Sigmoid colon (tissue), 7 donors: ENCODE results near the gene PBLD. TPM values are rescaled to one million over a fixed set of nuclear protein-coding genes. Genes with fewer than 3 reads are reported as not detected.

Experiments used
- DNase-seq: peaks from one replicate; pipeline ENCODE4 v3.0.0-alpha.2; 2019
- H3K27ac ChIP-seq, 4 donors: fragments of 200-600 bp; sonication (generic); one replicate each; pipeline ENCODE4 v1.5.1; 2016 to 2019; ENCODE audit warnings: mild to moderate bottlenecking in 1 of 4
- H3K27me3 ChIP-seq, 3 donors: fragments of 200-600 bp; sonication (generic); one replicate each; pipeline ENCODE4 v1.5.1; 2019; ENCODE audit warnings: mild to moderate bottlenecking in 1 of 3
- H3K36me3 ChIP-seq, 4 donors: fragments of 200-600 bp; sonication (generic); one replicate each; pipeline ENCODE4 v1.5.1; 2016 to 2019
- H3K4me1 ChIP-seq, 4 donors: fragments of 200-600 bp; sonication (generic); one replicate each; pipeline ENCODE4 v1.5.1; 2017 to 2019
- H3K4me3 ChIP-seq, 4 donors: fragments of 200-600 bp; sonication (generic); one replicate each; pipeline ENCODE4 v1.5.1; 2017 to 2019; ENCODE audit warnings: mild to moderate bottlenecking in 2 of 4, moderate library complexity in 1 of 4
- H3K9me3 ChIP-seq, 4 donors: fragments of 200-600 bp in 3 of 4; sonication (generic) in 3 of 4; one replicate each; pipeline versions ENCODE4 v1.5.1 to v1.6.1; 2013 to 2019
- EP300 ChIP-seq, 4 donors: sonication (generic); formaldehyde crosslinking; IDR thresholded peaks; one replicate each; pipeline ENCODE4 v1.6.1; 2017; ENCODE audit warnings: antibody characterized with exemption in 4 of 4
- POLR2A ChIP-seq, 2 donors: fragments of 450-650 bp; IDR thresholded peaks; one replicate each; pipeline ENCODE4 v1.6.1; 2016; ENCODE audit warnings: antibody characterized with exemption in 2 of 2, mild to moderate bottlenecking in 2 of 2, moderate library complexity in 2 of 2
- POLR2AphosphoS5 ChIP-seq, 4 donors: sonication (generic); formaldehyde crosslinking; IDR thresholded peaks; one replicate each; pipeline ENCODE4 v1.6.1; 2017; ENCODE audit warnings: antibody characterized with exemption in 4 of 4
- WGBS, 2 donors: extraction: QIAGEN DNeasy Blood & Tissue Kit; methylation state at CpG; one replicate each; pipeline ENCODE4 v1.1.7; 2013; 5-methylcytosine and 5-hydroxymethylcytosine counted together
- intact Hi-C: fragments of 100-400 bp; cut with DNase I; formaldehyde crosslinking; loops from one replicate; pipeline ENCODE4 v1.15.1; 2023
- polyA plus RNA-seq, 3 donors: library from polyadenylated mRNA; stranded (reverse); fragments of 200-250 nt; gene quantifications; one replicate each; pipeline ENCODE4 v1.2.3, GENCODE V29; 2013
- total RNA-seq, 4 donors: library from RNA; depleted of rRNA; stranded (reverse); fragments of >200 nt; gene quantifications; one replicate each; pipeline ENCODE4 v1.1.0, GENCODE V29; 2016
- TF ChIP-seq, protein P1 (sequence below), 4 experiments: fragments of 450-650 bp in 3 of 4; fragments of 200-600 bp in 1 of 4; IDR thresholded peaks; one replicate each; pipeline ENCODE4 v1.5.1; 2016 to 2019; ENCODE audit warnings: antibody characterized with exemption in 4 of 4, mild to moderate bottlenecking in 3 of 4, moderate library complexity in 2 of 4
- donor health status: healthy with polysubstance abuse.
- donor health status: Bipolar disorder and iron deficiency.
- donor health status: healthy.

Gene PBLD
- total and polyA plus RNA-seq, 7 donors: 4.6 to 83.7 (median 10.7) TPM

DNA sequence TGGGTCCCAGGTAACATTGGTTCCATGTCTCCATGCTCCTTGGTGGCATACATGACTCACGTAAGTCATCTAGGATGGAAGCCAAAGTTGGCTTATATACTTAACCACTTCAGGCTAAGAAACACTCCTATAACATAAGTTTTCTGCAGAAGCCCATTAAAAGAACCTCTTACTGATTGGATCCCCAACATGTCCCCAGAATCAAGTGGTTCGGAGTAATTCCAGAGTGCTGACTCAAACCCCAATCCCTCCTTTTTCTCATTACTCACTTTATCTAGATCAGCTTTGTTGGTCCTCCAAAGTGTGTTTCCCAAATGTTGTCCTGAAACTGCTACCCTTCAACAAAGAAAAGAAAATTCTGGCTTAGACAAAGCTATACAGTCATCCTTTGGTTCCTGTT, 90.7 kb downstream of the PBLD start:
- DNase-seq: no peak
- H3K4me1 ChIP-seq: no peaks in the 10 kb centered on the region
- 69 to 94% methylated on average over 2 of the region's 2 CpGs for WGBS, 2 donors
- no peaks in the 10 kb centered on the region for H3K9me3 ChIP-seq
- no peaks in the 10 kb centered on the region for H3K27me3 ChIP-seq
- intact Hi-C loops: no loop called here
- H3K36me3 ChIP-seq: no peaks in the 10 kb centered on the region
- no peak overlapping the region for H3K4me3 ChIP-seq
- no peak overlapping the region for H3K27ac ChIP-seq
- TF ChIP-seq POLR2AphosphoS5 (IDR thresholded peaks at IDR 0.05) (no peak), POLR2A (IDR thresholded peaks at IDR 0.05) (no peak), EP300 (IDR thresholded peaks at IDR 0.05) (no peak)
- TF ChIP-seq, protein P1, sequence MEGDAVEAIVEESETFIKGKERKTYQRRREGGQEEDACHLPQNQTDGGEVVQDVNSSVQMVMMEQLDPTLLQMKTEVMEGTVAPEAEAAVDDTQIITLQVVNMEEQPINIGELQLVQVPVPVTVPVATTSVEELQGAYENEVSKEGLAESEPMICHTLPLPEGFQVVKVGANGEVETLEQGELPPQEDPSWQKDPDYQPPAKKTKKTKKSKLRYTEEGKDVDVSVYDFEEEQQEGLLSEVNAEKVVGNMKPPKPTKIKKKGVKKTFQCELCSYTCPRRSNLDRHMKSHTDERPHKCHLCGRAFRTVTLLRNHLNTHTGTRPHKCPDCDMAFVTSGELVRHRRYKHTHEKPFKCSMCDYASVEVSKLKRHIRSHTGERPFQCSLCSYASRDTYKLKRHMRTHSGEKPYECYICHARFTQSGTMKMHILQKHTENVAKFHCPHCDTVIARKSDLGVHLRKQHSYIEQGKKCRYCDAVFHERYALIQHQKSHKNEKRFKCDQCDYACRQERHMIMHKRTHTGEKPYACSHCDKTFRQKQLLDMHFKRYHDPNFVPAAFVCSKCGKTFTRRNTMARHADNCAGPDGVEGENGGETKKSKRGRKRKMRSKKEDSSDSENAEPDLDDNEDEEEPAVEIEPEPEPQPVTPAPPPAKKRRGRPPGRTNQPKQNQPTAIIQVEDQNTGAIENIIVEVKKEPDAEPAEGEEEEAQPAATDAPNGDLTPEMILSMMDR (IDR thresholded peaks at IDR 0.05): no peak

DNA sequence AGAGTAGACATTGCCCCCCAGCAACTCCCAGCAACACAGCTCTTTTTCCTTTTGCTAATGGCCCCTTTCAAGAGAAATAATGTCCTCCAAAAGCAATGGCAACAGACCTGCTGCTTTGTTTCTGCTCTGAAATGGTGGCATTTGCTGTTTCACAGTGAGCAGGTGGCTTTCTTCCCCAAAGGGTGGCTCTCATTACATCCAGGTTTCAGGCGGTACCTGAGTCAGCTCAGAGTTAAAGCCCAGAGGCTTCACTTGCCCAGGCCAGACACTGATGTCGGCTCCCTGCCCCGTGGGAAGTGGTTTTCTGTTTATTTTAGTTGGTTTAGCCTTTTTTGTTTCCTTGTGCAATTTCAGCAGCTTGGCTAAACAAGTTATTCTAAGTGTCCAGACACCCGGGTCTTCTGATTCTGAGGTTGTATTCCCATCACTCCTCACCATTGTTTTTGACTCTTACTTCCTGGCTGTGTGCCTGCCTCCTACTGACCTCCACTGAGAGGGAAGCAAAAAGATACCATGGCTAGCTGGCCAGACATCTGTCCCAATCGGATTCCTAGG, 93.1 kb downstream of the PBLD start:
- no peaks in the 10 kb centered on the region for H3K9me3 ChIP-seq
- intact Hi-C loops: no loop called here
- TF ChIP-seq POLR2AphosphoS5 (IDR thresholded peaks at IDR 0.05): no peak
- no peak for TF ChIP-seq POLR2A (IDR thresholded peaks at IDR 0.05)
- no peak for TF ChIP-seq EP300 (IDR thresholded peaks at IDR 0.05)
- TF ChIP-seq, protein P1 (IDR thresholded peaks at IDR 0.05): no peak
- H3K27me3 ChIP-seq: no peaks in the 10 kb centered on the region
- no peak for DNase-seq
- H3K4me1 ChIP-seq: no peaks in the 10 kb centered on the region
- no peak overlapping the region for H3K4me3 ChIP-seq
- H3K36me3 ChIP-seq: no peaks in the 10 kb centered on the region
- WGBS, 2 donors: 76 to 83% methylated on average over 5 of the region's 5 CpGs
- no peak overlapping the region for H3K27ac ChIP-seq

DNA sequence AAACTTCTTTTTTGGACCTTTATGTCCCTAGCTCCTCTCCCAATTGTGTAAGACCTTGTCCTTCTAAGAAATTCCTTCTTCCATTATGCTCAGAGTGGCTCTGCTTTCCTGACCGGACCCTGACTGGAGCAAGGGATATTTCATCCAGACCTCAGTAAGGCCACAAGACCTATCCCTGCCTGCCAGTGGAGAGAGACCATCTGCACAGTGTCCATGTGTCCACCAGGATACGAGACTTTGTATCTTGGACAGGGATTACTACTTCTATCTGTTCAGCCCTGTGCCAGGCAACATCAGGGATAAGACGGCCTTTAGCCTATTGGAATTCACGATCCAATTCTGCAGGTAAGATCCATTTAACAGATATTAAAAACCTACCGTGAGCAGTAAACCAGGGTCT, 93.7 kb downstream of the PBLD start:
- no peaks in the 10 kb centered on the region for H3K36me3 ChIP-seq
- H3K27ac ChIP-seq: no peak overlapping the region
- no peaks in the 10 kb centered on the region for H3K4me1 ChIP-seq
- H3K27me3 ChIP-seq: no peaks in the 10 kb centered on the region
- no peak overlapping the region for H3K4me3 ChIP-seq
- WGBS, 2 donors: 92 to 94% methylated on average over 5 of the region's 5 CpGs
- H3K9me3 ChIP-seq: no peaks in the 10 kb centered on the region
- intact Hi-C loops: no loop called here
- TF ChIP-seq POLR2A (IDR thresholded peaks at IDR 0.05) (no peak), EP300 (IDR thresholded peaks at IDR 0.05) (no peak)
- TF ChIP-seq, protein P1 (IDR thresholded peaks at IDR 0.05): no peak
- DNase-seq: no peak

DNA sequence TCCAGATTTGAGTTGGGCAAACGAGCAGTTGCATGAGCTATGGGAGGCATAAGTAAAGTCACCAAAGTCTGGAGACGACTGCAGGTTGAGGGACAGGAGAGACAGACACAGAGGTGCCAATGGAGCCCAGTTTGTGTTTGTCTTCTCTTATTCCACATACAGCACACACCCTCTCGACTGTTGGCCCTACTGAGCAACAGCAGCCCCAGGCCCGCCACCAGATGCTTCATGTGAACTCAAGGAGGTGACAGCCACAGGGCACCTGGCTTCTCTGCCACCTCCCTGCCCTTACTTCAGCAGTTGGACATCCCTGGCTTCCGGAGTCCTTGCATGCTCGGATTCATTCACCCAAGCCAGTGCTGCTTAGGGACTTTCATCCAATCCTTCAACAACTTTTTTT, 94.4 kb downstream of the PBLD start:
- TF ChIP-seq EP300 (IDR thresholded peaks at IDR 0.05) (no peak), POLR2AphosphoS5 (IDR thresholded peaks at IDR 0.05) (no peak), POLR2A (IDR thresholded peaks at IDR 0.05) (no peak)
- TF ChIP-seq, protein P1 (IDR thresholded peaks at IDR 0.05): no peak
- no peaks in the 10 kb centered on the region for H3K9me3 ChIP-seq
- DNase-seq: no peak
- no peaks in the 10 kb centered on the region for H3K4me1 ChIP-seq
- H3K27me3 ChIP-seq: no peaks in the 10 kb centered on the region
- H3K36me3 ChIP-seq: no peaks in the 10 kb centered on the region
- H3K4me3 ChIP-seq: no peak overlapping the region
- WGBS, 2 donors: 91% methylated on average over 6 of the region's 6 CpGs
- intact Hi-C loops: no loop called here
- no peak overlapping the region for H3K27ac ChIP-seq

DNA sequence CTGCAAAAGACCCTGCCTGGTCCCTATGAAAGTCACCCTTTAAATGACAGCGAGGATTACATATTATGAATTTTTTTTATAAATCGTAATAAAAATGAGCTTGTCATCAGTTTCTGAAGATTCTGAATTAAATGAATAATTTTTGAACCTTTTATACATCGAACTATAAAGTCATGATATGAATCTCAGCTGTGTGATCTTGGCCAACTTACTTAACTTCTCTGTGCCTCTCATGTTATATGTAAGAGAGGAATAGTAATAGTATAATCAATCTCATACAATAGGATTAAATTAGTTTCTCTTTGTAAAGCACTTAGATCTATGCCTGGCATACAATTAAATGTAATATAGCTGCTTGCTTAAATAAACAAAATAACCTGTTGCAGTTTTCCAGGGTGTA, 95.6 kb downstream of the PBLD start:
- WGBS, 2 donors: 96 to 97% methylated on average over 3 of the region's 3 CpGs
- H3K4me3 ChIP-seq: no peak overlapping the region
- intact Hi-C loops: no loop called here
- no peak for DNase-seq
- H3K27ac ChIP-seq: no peak overlapping the region
- H3K36me3 ChIP-seq: no peaks in the 10 kb centered on the region
- H3K9me3 ChIP-seq: no peaks in the 10 kb centered on the region
- TF ChIP-seq POLR2AphosphoS5 (IDR thresholded peaks at IDR 0.05) (no peak), POLR2A (IDR thresholded peaks at IDR 0.05) (no peak), EP300 (IDR thresholded peaks at IDR 0.05) (no peak)
- TF ChIP-seq, protein P1 (IDR thresholded peaks at IDR 0.05): no peak
- H3K27me3 ChIP-seq: no peaks in the 10 kb centered on the region
- H3K4me1 ChIP-seq: peaks cover 0 to under 1% (median 0%) of the 10 kb centered on the region in 4 donors
